Limb (tissue), 2 donors: ENCODE data around the gene MBTD1.

Experiments used
- DNase-seq, 2 donors: peaks; one replicate each; pipeline ENCODE4 v3.0.0-alpha.2; 2016; ENCODE audit errors: extremely low spot score in 2 of 2

The MBTD1 gene

DNA sequence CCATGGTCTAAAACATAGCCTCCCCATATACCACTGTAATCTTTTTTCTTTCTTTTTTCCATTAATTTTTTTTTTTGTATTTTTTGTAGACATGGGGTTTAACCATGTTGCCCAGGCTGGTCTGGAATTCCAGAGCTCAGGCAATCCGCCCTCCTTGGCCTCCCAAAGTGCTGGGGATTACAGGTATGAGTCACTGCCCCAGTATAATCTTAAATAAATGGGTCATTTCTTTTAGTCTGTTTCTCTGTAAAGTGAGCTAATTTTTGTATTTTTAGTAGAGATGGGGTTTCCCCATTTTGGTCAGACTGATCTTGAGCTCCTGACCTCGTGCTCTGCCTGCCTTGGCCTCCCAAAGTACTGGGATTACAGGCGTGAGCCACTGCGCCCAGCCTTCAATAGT is 112.2 kb downstream of the MBTD1 start:
- DNase-seq = no peak

DNA sequence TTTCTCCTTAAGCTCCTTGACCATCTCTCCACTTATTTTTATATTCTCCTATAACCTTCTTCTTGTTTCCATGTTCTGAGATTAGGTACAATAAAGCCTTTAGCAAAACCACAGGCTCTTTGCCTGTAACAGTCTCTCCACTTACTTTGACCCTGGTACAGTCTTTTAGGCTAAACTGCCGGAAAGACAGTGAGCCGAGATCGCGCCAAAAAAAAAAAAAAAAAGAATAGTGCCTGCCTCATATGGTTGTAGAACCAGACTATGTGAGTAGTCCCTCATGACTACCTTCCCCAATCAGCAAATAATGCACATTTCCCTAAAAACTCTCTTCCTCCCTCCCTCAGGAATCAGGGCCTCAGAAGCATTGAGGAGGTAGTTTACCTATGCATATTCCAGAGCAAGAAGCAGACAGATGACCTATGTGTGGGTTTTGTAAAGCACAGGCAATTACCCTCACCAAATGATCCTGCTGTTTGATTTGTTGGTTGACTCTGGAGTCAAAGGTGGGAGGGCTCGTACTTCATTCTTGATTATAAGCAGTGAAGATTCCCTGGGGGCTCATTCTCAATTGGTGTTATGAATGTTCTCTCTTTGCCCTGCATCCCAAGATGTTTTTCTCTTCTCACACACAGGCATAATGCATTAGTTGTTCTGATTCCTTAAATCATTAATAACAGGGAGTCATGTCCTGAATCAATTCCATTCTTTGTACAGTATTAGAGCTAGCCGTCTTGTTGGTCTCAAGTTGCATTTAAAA is 115.4 kb downstream of the MBTD1 start:
- DNase-seq = no peak

DNA sequence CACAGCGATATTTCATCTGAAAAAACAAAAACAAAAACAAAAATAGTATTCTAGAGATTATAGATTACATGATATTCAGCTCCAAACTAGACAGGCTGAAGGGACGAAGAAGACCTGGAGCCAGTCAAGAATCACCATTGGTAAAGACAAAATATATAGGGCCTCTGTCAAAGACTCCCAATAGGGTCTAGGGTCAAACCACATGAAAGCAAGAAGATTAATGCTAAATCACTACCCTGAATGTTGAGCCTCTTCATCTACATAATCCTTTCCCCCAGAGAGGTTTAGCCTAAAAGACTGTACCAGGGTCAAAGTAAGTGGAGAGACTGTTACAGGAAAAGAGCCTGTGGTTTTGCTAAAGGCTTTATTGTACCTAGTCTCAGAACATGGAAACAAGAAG is 117.3 kb downstream of the MBTD1 start:
- no peak for DNase-seq

DNA sequence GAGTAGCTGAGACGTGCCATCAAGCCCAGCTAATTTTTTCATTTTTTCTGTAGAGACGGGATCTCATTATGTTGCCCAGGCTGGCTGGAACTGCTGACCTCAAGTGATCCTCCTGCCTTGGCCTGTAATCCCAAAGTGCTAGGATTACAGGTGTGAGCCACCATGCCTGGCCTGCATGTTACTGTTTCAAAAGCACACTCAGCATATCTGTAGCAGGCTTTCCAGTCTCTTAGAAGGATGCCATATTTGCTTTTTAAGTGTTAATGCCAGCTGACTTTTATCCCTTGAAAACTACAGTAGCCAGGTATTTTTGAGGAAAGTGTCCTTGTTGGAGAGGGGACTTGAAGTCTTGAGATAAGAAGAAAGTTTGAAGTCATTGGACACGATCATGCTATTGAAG is 123.9 kb downstream of the MBTD1 start:
- no peak for DNase-seq

DNA sequence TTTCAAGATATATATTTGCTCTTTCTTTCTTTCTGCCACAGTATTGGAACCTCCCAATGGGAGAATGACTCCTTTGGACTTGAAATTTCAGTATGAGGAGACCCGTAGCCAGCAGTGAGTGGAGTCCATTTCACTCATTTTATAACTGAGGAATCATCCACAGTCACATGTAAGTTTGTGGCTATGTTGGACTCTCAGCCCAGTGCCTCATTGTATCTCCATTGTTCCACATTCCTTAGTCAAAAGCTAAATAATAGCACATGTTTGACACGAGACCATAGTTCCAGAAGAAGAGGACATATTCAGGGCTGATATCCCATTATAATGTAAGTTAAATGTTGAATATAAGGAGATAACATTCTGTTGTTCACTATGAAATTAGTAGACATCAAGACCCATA is 126.5 kb downstream of the MBTD1 start:
- DNase-seq = no peak

DNA sequence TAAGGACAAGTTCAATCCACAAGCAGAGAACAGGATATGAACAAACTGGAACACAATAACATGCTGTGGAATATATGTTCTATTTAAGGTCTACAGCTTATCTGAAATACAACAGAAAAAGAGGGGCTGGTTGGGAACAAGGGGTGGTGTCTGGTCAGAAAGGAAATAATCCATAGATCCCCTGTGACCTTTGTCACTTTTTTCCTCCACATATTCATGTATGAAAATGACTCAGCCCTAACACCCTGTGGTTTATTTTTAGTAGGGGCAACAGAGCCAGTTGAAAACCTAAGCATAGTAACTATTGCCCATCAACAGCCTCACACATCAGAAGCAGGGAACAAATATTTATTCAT is 126.9 kb downstream of the MBTD1 start:
- DNase-seq = no peak

DNA sequence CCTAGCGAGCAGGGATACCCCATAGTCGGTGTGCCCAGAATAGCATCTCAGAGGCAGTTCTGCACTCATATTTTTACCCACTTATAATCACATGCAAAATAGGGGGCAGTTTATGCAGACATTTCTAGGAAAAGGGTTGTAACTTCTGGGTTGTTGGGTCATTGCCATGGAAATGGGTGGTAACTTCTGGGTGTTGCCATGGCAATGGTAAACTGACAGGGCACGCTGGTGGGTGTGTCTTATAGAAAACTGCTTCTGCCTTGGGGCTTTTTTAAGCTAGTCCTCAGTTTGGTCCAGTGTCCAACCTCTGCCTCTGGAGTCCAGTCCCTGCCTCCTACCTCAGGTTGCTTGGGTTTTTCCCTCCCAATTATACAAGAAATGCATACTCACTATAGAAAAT is 131.8 kb downstream of the MBTD1 start:
- DNase-seq = no peak
